Endothelial cell of umbilical vein (primary cell): ENCODE results near the gene SP3. TPM values are rescaled to one million over a fixed set of nuclear protein-coding genes. Genes with fewer than 3 reads are reported as not detected.

Source experiments
- BruUV-seq: library from RNA; stranded (reverse); fragments of 400-500 nt; replicated peaks from 2 replicates; lab custom pipeline; 2021; lab: Mats Ljungman, UMichigan
- CTCF ChIA-PET: fragments of 300-600, 350-600 bp; sonication (Branson Sonifier 250); formaldehyde crosslinking; loops from one replicate; lab custom pipeline; 2021; ENCODE audit warnings: antibody characterized with exemption, inconsistent platforms; lab: Charles Lee
- POLR2A ChIA-PET: fragments of 300-600, 350-600 bp; sonication (Branson Sonifier 250); formaldehyde crosslinking; loops from one replicate; lab custom pipeline; 2021; ENCODE audit warnings: antibody characterized with exemption, inconsistent platforms; lab: Charles Lee
- DNase-seq: peaks from one replicate; pipeline ENCODE4 v3.0.0-alpha.2; 2011; ENCODE audit warnings: low read depth, low spot score
- FAIRE-seq: peaks from 2 replicates; lab custom pipeline; 2011; peaks lifted over from hg19 to GRCh38; lab: Jason Lieb, UNC
- H2AFZ ChIP-seq: 2 replicates; pipeline ENCODE4 v1.6.0; 2012; ENCODE audit warnings: low read depth, low read length, control low read depth, inconsistent platforms
- H3K27ac ChIP-seq: 2 replicates; pipeline ENCODE4 v1.5.1; 2011; ENCODE audit warnings: low read depth, mild to moderate bottlenecking, control low read depth, low read length, moderate library complexity; ENCODE audit not compliant: insufficient read depth
- H3K27me3 ChIP-seq, 2 experiments: 2 replicates each; pipeline versions ENCODE4 v1.6.0 to v1.6.1; 2011; ENCODE audit warnings: low read length in 2 of 2, mixed read lengths in 1 of 2; ENCODE audit not compliant: control insufficient read depth in 2 of 2, insufficient read depth in 2 of 2
- H3K36me3 ChIP-seq, 2 experiments: 2 replicates in 1 of 2; 3 replicates in 1 of 2; pipeline ENCODE4 v1.5.1; 2011; ENCODE audit warnings: low read length in 2 of 2, mild to moderate bottlenecking in 1 of 2, moderate library complexity in 1 of 2; ENCODE audit not compliant: control insufficient read depth in 2 of 2, insufficient read depth in 2 of 2; ENCODE audit errors: extremely low read depth in 1 of 2
- H3K4me1 ChIP-seq: 3 replicates; pipeline ENCODE4 v1.5.1; 2011; ENCODE audit warnings: mild to moderate bottlenecking, low read length; ENCODE audit not compliant: control insufficient read depth, insufficient read depth; ENCODE audit errors: extremely low read depth
- H3K4me2 ChIP-seq: 2 replicates; pipeline ENCODE4 v1.6.1; 2011; ENCODE audit warnings: low read length, control low read depth, mixed read lengths; ENCODE audit not compliant: insufficient read depth
- H3K4me3 ChIP-seq, 3 experiments: fragments of 200-600 bp in 1 of 3; sonication (generic), shearing (Covaris generic) in 1 of 3; replicated peaks in 1 of 3; 2 replicates each; pipeline ENCODE4 v1.5.1; 2011 to 2016; ENCODE audit warnings: control low read depth in 3 of 3, low read length in 3 of 3, mild to moderate bottlenecking in 2 of 3, inconsistent platforms in 1 of 3, low read depth in 1 of 3, moderate library complexity in 1 of 3; ENCODE audit not compliant: insufficient read depth in 1 of 3
- H3K79me2 ChIP-seq: 2 replicates; pipeline ENCODE4 v1.6.0; 2012; ENCODE audit warnings: low read length, inconsistent platforms; ENCODE audit not compliant: control insufficient read depth, insufficient read depth
- H3K9ac ChIP-seq: replicated peaks from 2 replicates; pipeline ENCODE3; 2011; ENCODE audit warnings: low read length, control low read depth; ENCODE audit not compliant: insufficient read depth; ENCODE audit errors: extremely low read depth
- H3K9me1 ChIP-seq: replicated peaks from 3 replicates; pipeline ENCODE4 v1.6.0; 2011; ENCODE audit warnings: mild to moderate bottlenecking, low read length; ENCODE audit not compliant: control insufficient read depth, insufficient read depth; ENCODE audit errors: extremely low read depth
- H3K9me3 ChIP-seq: replicated peaks from 2 replicates; pipeline ENCODE4 v1.5.1; 2012; ENCODE audit warnings: low read length, inconsistent platforms; ENCODE audit not compliant: control insufficient read depth, insufficient read depth
- H4K20me1 ChIP-seq: replicated peaks from 2 replicates; pipeline ENCODE3; 2011; ENCODE audit warnings: mild to moderate bottlenecking, low read length; ENCODE audit not compliant: control insufficient read depth, insufficient read depth; ENCODE audit errors: extremely low read depth
- EZH2 ChIP-seq: IDR thresholded peaks from 2 replicates; pipeline ENCODE4 v1.6.1; 2012; ENCODE audit warnings: borderline replicate concordance, low read depth, mild to moderate bottlenecking, moderate library complexity, low read length, inconsistent platforms; ENCODE audit not compliant: severe bottlenecking
- FOS ChIP-seq: IDR thresholded peaks from 2 replicates; pipeline ENCODE4 v1.6.1; 2011; ENCODE audit warnings: mild to moderate bottlenecking, low read length, moderate library complexity, borderline replicate concordance; ENCODE audit not compliant: insufficient read depth
- GATA2 ChIP-seq: IDR thresholded peaks from 2 replicates; pipeline ENCODE4 v1.7.0; 2011; ENCODE audit warnings: low read depth, mild to moderate bottlenecking, moderate library complexity, mixed read lengths, low read length; ENCODE audit not compliant: insufficient read length, insufficient read depth
- JUN ChIP-seq: IDR thresholded peaks from 2 replicates; pipeline ENCODE4 v1.6.1; 2011; ENCODE audit warnings: borderline replicate concordance, low read depth; ENCODE audit not compliant: insufficient read length, insufficient read depth
- MYC ChIP-seq: IDR thresholded peaks from one replicate; pipeline ENCODE4 v1.6.1; 2011; ENCODE audit warnings: mild to moderate bottlenecking, low read depth, low read length
- POLR2A ChIP-seq: IDR thresholded peaks from 2 replicates; pipeline ENCODE4 v1.6.1; 2012; ENCODE audit warnings: low read depth, mild to moderate bottlenecking, control low read depth, low read length
- POLR2AphosphoS5 ChIP-seq: IDR thresholded peaks from 2 replicates; pipeline ENCODE4 v1.6.1; 2012; ENCODE audit warnings: low read depth, mild to moderate bottlenecking, control low read depth, low read length, moderate library complexity; ENCODE audit not compliant: insufficient read depth
- dilution Hi-C: fragments of 300-500 bp; cut with MboI; formaldehyde crosslinking; loops from one replicate; pipeline ENCODE4 v1.15.0; 2019; ENCODE audit warnings: low sequenced_read_pairs; ENCODE audit not compliant: extremely low pct_ligation_motif_present
- intact Hi-C: fragments of 100-400 bp; cut with micrococcal nuclease; formaldehyde crosslinking; loops from one replicate; pipeline ENCODE4 v1.10.0; 2022
- polyA plus RNA-seq, 4 experiments: library from polyadenylated mRNA; depleted of rRNA in 3 of 4; stranded (reverse) in 3 of 4; unstranded in 1 of 4; fragments of >200 nt; gene quantifications; 2 replicates each; pipeline versions ENCODE4 v1.2.1 to v1.2.3, GENCODE V29; 2011 to 2012; ENCODE audit warnings: missing spikeins in 1 of 4
- total RNA-seq: library from RNA; stranded (reverse); gene quantifications from 2 replicates; pipeline ENCODE4 v1.2.3, GENCODE V29; 2021
- TF ChIP-seq, protein P1 (sequence below), 2 donors: IDR thresholded peaks; 1 replicate in 1 of 2; 2 replicates in 1 of 2; pipeline ENCODE4 v1.5.1; 2011; ENCODE audit warnings: low read length in 2 of 2, mild to moderate bottlenecking in 2 of 2, moderate library complexity in 2 of 2, control low read depth in 1 of 2, inconsistent platforms in 1 of 2, low read depth in 1 of 2; ENCODE audit not compliant: insufficient read depth in 1 of 2; ENCODE audit errors: extremely low read depth in 1 of 2
- TF ChIP-seq, protein P2 (sequence below): IDR thresholded peaks from 2 replicates; pipeline ENCODE4 v1.6.1; 2011; ENCODE audit not compliant: insufficient read depth, insufficient read length

Gene SP3
- total and polyA plus RNA-seq, 2 donors (not counting 3 experiments of a cell fraction or from before 2014, with no cell fraction given), result 23.9 to 59.0 TPM

DNA sequence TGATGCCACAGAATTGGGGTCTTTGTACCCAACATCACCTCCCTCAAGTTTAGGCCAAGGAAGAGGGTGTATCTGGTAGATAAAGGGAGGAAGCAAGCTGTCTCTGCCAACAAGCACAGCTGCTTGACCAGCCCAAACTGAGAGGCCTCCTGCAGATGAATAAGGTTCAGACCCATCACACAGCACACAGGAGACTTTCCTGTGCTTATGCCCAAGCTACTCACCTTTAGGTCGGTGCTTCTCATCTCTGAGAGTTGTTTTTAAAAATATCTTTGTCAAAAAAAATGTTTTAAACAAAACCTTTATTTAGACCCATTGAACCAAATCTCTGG lies 24.7 kb upstream of the SP3 start:
- no peak for FAIRE-seq
- no TSS peak for BruUV-seq
- H3K36me3 ChIP-seq, result no peaks in the 10 kb centered on the region
- H3K4me2 ChIP-seq, result no peak overlapping the region
- no peak overlapping the region for H3K27ac ChIP-seq
- H3K9ac ChIP-seq, result no peak overlapping the region
- H3K4me3 ChIP-seq, result no peak overlapping the region
- DNase-seq, result no peak
- H3K9me3 ChIP-seq, result no peaks in the 10 kb centered on the region
- CTCF ChIA-PET, result interaction anchor here (1.0 kb wide), 1 partner anchor 8 kb away, joined by 3 read pairs; no protein-coding TSS in a partner anchor
- H3K4me1 ChIP-seq, result no peaks in the 10 kb centered on the region
- no peaks in the 10 kb centered on the region for H3K9me1 ChIP-seq
- H4K20me1 ChIP-seq, result no peaks in the 10 kb centered on the region
- no peaks in the 10 kb centered on the region for H3K79me2 ChIP-seq
- TF ChIP-seq FOS, result no peak
- TF ChIP-seq JUN, result no peak
- no peak for TF ChIP-seq GATA2
- TF ChIP-seq, protein P1, sequence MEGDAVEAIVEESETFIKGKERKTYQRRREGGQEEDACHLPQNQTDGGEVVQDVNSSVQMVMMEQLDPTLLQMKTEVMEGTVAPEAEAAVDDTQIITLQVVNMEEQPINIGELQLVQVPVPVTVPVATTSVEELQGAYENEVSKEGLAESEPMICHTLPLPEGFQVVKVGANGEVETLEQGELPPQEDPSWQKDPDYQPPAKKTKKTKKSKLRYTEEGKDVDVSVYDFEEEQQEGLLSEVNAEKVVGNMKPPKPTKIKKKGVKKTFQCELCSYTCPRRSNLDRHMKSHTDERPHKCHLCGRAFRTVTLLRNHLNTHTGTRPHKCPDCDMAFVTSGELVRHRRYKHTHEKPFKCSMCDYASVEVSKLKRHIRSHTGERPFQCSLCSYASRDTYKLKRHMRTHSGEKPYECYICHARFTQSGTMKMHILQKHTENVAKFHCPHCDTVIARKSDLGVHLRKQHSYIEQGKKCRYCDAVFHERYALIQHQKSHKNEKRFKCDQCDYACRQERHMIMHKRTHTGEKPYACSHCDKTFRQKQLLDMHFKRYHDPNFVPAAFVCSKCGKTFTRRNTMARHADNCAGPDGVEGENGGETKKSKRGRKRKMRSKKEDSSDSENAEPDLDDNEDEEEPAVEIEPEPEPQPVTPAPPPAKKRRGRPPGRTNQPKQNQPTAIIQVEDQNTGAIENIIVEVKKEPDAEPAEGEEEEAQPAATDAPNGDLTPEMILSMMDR (IDR thresholded peaks at IDR 0.05; ENCODE audit: extremely low read depth in 1 of 2, insufficient read depth in 1 of 2, low read depth in 1 of 2, low read length in 2 of 2), result no peak
- TF ChIP-seq, protein P2, sequence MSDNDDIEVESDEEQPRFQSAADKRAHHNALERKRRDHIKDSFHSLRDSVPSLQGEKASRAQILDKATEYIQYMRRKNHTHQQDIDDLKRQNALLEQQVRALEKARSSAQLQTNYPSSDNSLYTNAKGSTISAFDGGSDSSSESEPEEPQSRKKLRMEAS, result no peak
- TF ChIP-seq POLR2AphosphoS5, result no peak
- TF ChIP-seq EZH2, result no peak
- no peak for TF ChIP-seq POLR2A
- TF ChIP-seq MYC, result no peak
- intact Hi-C loops (no loop called here), dilution Hi-C loops (no loop called here)
- H3K27me3 ChIP-seq, result peaks cover 4 to 20% of the 10 kb centered on the region in 2 experiments
- no peak overlapping the region for H2AFZ ChIP-seq
- POLR2A ChIA-PET, result no interaction called here
